SK-N-SH treated with all-trans-retinoic acid at 6 μM for 48 hours (cell line): ENCODE data around the gene COL28A1.

ENCODE experiments used
- CSDC2 ChIP-seq: fragments of 250-450 bp; sonication (Bioruptor Pico); IDR thresholded peaks from 2 replicates; pipeline ENCODE4 v1.5.0; 2020; ENCODE audit warnings: mild to moderate bottlenecking, moderate library complexity
- CSRNP3 ChIP-seq: fragments of 250-450 bp; sonication (Bioruptor Pico); IDR thresholded peaks from 2 replicates; pipeline ENCODE4 v1.5.1; 2021; ENCODE audit warnings: mild to moderate bottlenecking, moderate library complexity
- GLIS3 ChIP-seq: fragments of 250-450 bp; sonication (Bioruptor Pico); IDR thresholded peaks from 2 replicates; pipeline ENCODE4 v1.5.0; 2020; ENCODE audit warnings: mild to moderate bottlenecking, moderate library complexity
- OSR1 ChIP-seq: fragments of 250-450 bp; sonication (Bioruptor Pico); IDR thresholded peaks from 2 replicates; pipeline ENCODE4 v1.8.0; 2022; ENCODE audit warnings: moderate library complexity, mild to moderate bottlenecking, inconsistent platforms
- PATZ1 ChIP-seq: fragments of 250-450 bp; sonication (Bioruptor Pico); IDR thresholded peaks from 2 replicates; pipeline ENCODE4 v1.8.0; 2020; ENCODE audit warnings: mild to moderate bottlenecking, moderate library complexity, borderline replicate concordance
- PPARA ChIP-seq: fragments of 250-450 bp; sonication (Bioruptor Pico); IDR thresholded peaks from 2 replicates; pipeline ENCODE4 v1.5.0; 2020; ENCODE audit warnings: mild to moderate bottlenecking, borderline replicate concordance
- RARB ChIP-seq: fragments of 250-450 bp; sonication (Bioruptor Pico); IDR thresholded peaks from 2 replicates; pipeline ENCODE4 v1.8.0; 2021; ENCODE audit warnings: mild to moderate bottlenecking, moderate library complexity
- TOX ChIP-seq: fragments of 250-450 bp; sonication (Bioruptor Pico); IDR thresholded peaks from 2 replicates; pipeline ENCODE4 v1.8.0; 2021; ENCODE audit warnings: mild to moderate bottlenecking, moderate library complexity, borderline replicate concordance
- ZC3H10 ChIP-seq: fragments of 250-450 bp; sonication (Bioruptor Pico); IDR thresholded peaks from 2 replicates; pipeline ENCODE4 v1.5.1; 2021; ENCODE audit warnings: mild to moderate bottlenecking, moderate library complexity
- ZFP3 ChIP-seq: fragments of 250-450 bp; sonication (Bioruptor Pico); IDR thresholded peaks from 2 replicates; pipeline ENCODE4 v1.5.0; 2020; ENCODE audit warnings: mild to moderate bottlenecking, moderate library complexity
- ZFP30 ChIP-seq: fragments of 450-650 bp; formaldehyde crosslinking; IDR thresholded peaks from 2 replicates; pipeline ENCODE4 v1.5.0; 2022; ENCODE audit warnings: mild to moderate bottlenecking, moderate library complexity
- ZNF70 ChIP-seq: fragments of 450-650 bp; formaldehyde crosslinking; IDR thresholded peaks from 2 replicates; pipeline ENCODE4 v1.5.0; 2020; ENCODE audit warnings: mild to moderate bottlenecking, moderate library complexity
- ZNF8 ChIP-seq: fragments of 450-650 bp; formaldehyde crosslinking; IDR thresholded peaks from 2 replicates; pipeline ENCODE4 v1.5.0; 2020; ENCODE audit warnings: mild to moderate bottlenecking, moderate library complexity
- TF ChIP-seq, protein P1 (sequence below): fragments of 250-450 bp; sonication (Bioruptor Pico); IDR thresholded peaks from 2 replicates; pipeline ENCODE4 v1.5.1; 2020; ENCODE audit warnings: low read depth, mild to moderate bottlenecking, moderate library complexity

- no peak for TF ChIP-seq PATZ1
- no peak for TF ChIP-seq OSR1 (CRISPR knock-in tag)
- TF ChIP-seq CSDC2 (CRISPR knock-in tag): no peak
- no peak for TF ChIP-seq ZNF70 (CRISPR knock-in tag)
- no peak for TF ChIP-seq ZNF8 (CRISPR knock-in tag)
- no peak for TF ChIP-seq RARB (CRISPR knock-in tag)
- no peak for TF ChIP-seq GLIS3 (CRISPR knock-in tag)
- no peak for TF ChIP-seq ZFP3 (CRISPR knock-in tag)
- TF ChIP-seq ZC3H10 (CRISPR knock-in tag): no peak
- no peak for TF ChIP-seq TOX (CRISPR knock-in tag)
- TF ChIP-seq ZFP30 (CRISPR knock-in tag): no peak
- TF ChIP-seq CSRNP3 (CRISPR knock-in tag): no peak
- TF ChIP-seq, protein P1, sequence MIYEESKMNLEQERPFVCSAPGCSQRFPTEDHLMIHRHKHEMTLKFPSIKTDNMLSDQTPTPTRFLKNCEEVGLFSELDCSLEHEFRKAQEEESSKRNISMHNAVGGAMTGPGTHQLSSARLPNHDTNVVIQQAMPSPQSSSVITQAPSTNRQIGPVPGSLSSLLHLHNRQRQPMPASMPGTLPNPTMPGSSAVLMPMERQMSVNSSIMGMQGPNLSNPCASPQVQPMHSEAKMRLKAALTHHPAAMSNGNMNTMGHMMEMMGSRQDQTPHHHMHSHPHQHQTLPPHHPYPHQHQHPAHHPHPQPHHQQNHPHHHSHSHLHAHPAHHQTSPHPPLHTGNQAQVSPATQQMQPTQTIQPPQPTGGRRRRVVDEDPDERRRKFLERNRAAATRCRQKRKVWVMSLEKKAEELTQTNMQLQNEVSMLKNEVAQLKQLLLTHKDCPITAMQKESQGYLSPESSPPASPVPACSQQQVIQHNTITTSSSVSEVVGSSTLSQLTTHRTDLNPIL: no peak
- TF ChIP-seq PPARA (CRISPR knock-in tag): no peak
These were observed 204.2 kb downstream of the COL28A1 start for GRCh38 chr7:7331523-7331922.
